H1 (cell line): Measurements from ENCODE around the gene SLCO2A1. TPM values are rescaled to one million over a fixed set of nuclear protein-coding genes. Genes with fewer than 3 reads are reported as not detected.
A peak's percentile ranks its signal among the peaks of the same experiment; 100 is the strongest.

ENCODE experiments used
- CTCF ChIA-PET: fragments of 300-600 bp; sonication (Branson Sonifier 250); formaldehyde crosslinking; loops from one replicate; lab custom pipeline; 2021; ENCODE audit not compliant: partially characterized antibody; lab: Charles Lee
- POLR2A ChIA-PET: fragments of 300-600 bp; sonication (Branson Sonifier 250); formaldehyde crosslinking; loops from one replicate; lab custom pipeline; 2021; ENCODE audit warnings: inconsistent platforms; ENCODE audit not compliant: partially characterized antibody; lab: Charles Lee
- DNase-seq, 2 experiments: peaks; one replicate each; pipeline versions ENCODE4 v3.0.0 to v3.0.0-alpha.2; 2010 to 2022; ENCODE audit warnings: low spot score in 2 of 2, low read depth in 1 of 2, mixed read lengths in 1 of 2
- FAIRE-seq: peaks from 2 replicates; lab custom pipeline; 2011; peaks lifted over from hg19 to GRCh38; lab: Jason Lieb, UNC
- H2AFZ ChIP-seq: 2 replicates; pipeline ENCODE4 v1.8.1; 2012; ENCODE audit warnings: low read length, inconsistent platforms
- H2AK5ac ChIP-seq: 2 replicates; pipeline ENCODE4 v1.6.1; 2013; ENCODE audit warnings: low read depth, low read length
- H2BK120ac ChIP-seq: replicated peaks from 2 replicates; pipeline ENCODE3; 2013; ENCODE audit warnings: low read depth, low read length, inconsistent platforms
- H2BK12ac ChIP-seq: 2 replicates; pipeline ENCODE4 v1.6.1; 2013; ENCODE audit warnings: low read depth, low read length
- H2BK15ac ChIP-seq: 2 replicates; pipeline ENCODE4 v1.6.1; 2013; ENCODE audit warnings: low read length
- H2BK20ac ChIP-seq: 2 replicates; pipeline ENCODE4 v1.6.1; 2013; ENCODE audit warnings: low read length
- H2BK5ac ChIP-seq: 2 replicates; pipeline ENCODE4 v1.6.1; 2013; ENCODE audit warnings: low read depth, low read length
- H3K14ac ChIP-seq: 2 replicates; pipeline ENCODE4 v1.6.1; 2013; ENCODE audit warnings: inconsistent platforms; ENCODE audit not compliant: insufficient read length
- H3K18ac ChIP-seq: 2 replicates; pipeline ENCODE4 v1.6.1; 2013; ENCODE audit warnings: low read length; ENCODE audit errors: extremely low read depth
- H3K23ac ChIP-seq: 2 replicates; pipeline ENCODE4 v1.6.1; 2013; ENCODE audit warnings: inconsistent platforms; ENCODE audit not compliant: insufficient read length
- H3K23me2 ChIP-seq: 2 replicates; pipeline ENCODE4 v1.6.1; 2013; ENCODE audit warnings: low read depth, low read length
- H3K27ac ChIP-seq: 2 replicates; pipeline ENCODE4 v1.6.1; 2011; ENCODE audit warnings: low read depth, low read length, inconsistent platforms
- H3K27me3 ChIP-seq, 4 experiments: replicated peaks in 1 of 4; 1 replicate in 1 of 4; 2 replicates in 3 of 4; pipeline versions ENCODE4 v1.6.1 to v1.8.1; 2011 to 2013; ENCODE audit warnings: low read length in 3 of 4, mild to moderate bottlenecking in 3 of 4, inconsistent platforms in 2 of 4, mixed read lengths in 2 of 4, moderate library complexity in 1 of 4; ENCODE audit not compliant: control insufficient read depth in 3 of 4, insufficient read depth in 3 of 4; ENCODE audit errors: extremely low read depth in 1 of 4
- H3K36me3 ChIP-seq, 4 experiments: 2 replicates each; pipeline versions ENCODE4 v1.6.1 to v1.8.1; 2011 to 2013; ENCODE audit warnings: mild to moderate bottlenecking in 4 of 4, low read length in 3 of 4, moderate library complexity in 2 of 4, control low read depth in 1 of 4, inconsistent platforms in 1 of 4; ENCODE audit not compliant: insufficient read depth in 4 of 4, control insufficient read depth in 2 of 4
- H3K4ac ChIP-seq: replicated peaks from 2 replicates; pipeline ENCODE3; 2013; ENCODE audit warnings: low read length, low read depth, mixed read lengths, inconsistent platforms; ENCODE audit not compliant: insufficient read length
- H3K4me1 ChIP-seq, 4 experiments: replicated peaks in 1 of 4; 1 replicate in 1 of 4; 2 replicates in 3 of 4; pipeline versions ENCODE4 v1.6.1 to v1.8.1; 2011 to 2013; ENCODE audit warnings: low read length in 3 of 4, inconsistent platforms in 2 of 4, mixed read lengths in 1 of 4; ENCODE audit not compliant: insufficient read depth in 4 of 4, control insufficient read depth in 3 of 4
- H3K4me2 ChIP-seq, 2 experiments: 2 replicates each; pipeline versions ENCODE4 v1.6.1 to v1.8.1; 2011 to 2013; ENCODE audit warnings: low read depth in 2 of 2, low read length in 2 of 2, control low read depth in 1 of 2, inconsistent platforms in 1 of 2, mild to moderate bottlenecking in 1 of 2; ENCODE audit not compliant: insufficient read depth in 1 of 2
- H3K4me3 ChIP-seq, 4 experiments: fragments of 200-600, 300-600 bp in 1 of 4; sonication (generic), shearing (Covaris generic), sonication (Bioruptor Twin) in 1 of 4; 2 replicates each; pipeline versions ENCODE4 v1.5.1 to v1.8.1; 2011 to 2016; ENCODE audit warnings: low read length in 4 of 4, low read depth in 3 of 4, control low read depth in 2 of 4, inconsistent platforms in 2 of 4, mild to moderate bottlenecking in 2 of 4, mixed read lengths in 1 of 4, moderate library complexity in 1 of 4; ENCODE audit not compliant: insufficient read depth in 2 of 4; ENCODE audit errors: extremely low read depth in 1 of 4
- H3K56ac ChIP-seq: replicated peaks from 2 replicates; pipeline ENCODE3; 2013; ENCODE audit warnings: low read depth, mild to moderate bottlenecking, mixed read lengths, low read length, inconsistent platforms; ENCODE audit not compliant: insufficient read length
- H3K79me1 ChIP-seq: 2 replicates; pipeline ENCODE4 v1.6.1; 2013; ENCODE audit warnings: low read depth, low read length, control low read depth
- H3K79me2 ChIP-seq, 2 experiments: 2 replicates each; pipeline versions ENCODE4 v1.6.1 to v1.8.1; 2012 to 2013; ENCODE audit warnings: low read length in 2 of 2, mild to moderate bottlenecking in 2 of 2, inconsistent platforms in 1 of 2; ENCODE audit not compliant: insufficient read depth in 2 of 2, control insufficient read depth in 1 of 2
- H3K9ac ChIP-seq, 4 experiments: replicated peaks in 1 of 4; 1 replicate in 1 of 4; 2 replicates in 3 of 4; pipeline versions ENCODE4 v1.6.1 to v1.8.1; 2011 to 2013; ENCODE audit warnings: low read depth in 3 of 4, low read length in 3 of 4, control low read depth in 2 of 4, mild to moderate bottlenecking in 2 of 4, moderate library complexity in 2 of 4, inconsistent platforms in 1 of 4; ENCODE audit errors: extremely low read depth in 1 of 4
- H3K9me3 ChIP-seq, 2 experiments: 2 replicates each; pipeline versions ENCODE4 v1.6.1 to v1.8.1; 2012 to 2013; ENCODE audit warnings: mild to moderate bottlenecking in 2 of 2, moderate library complexity in 2 of 2, control low read depth in 1 of 2, inconsistent platforms in 1 of 2, low read depth in 1 of 2, low read length in 1 of 2, mixed read lengths in 1 of 2; ENCODE audit not compliant: insufficient read depth in 2 of 2
- H4K20me1 ChIP-seq, 2 experiments: replicated peaks in 1 of 2; 2 replicates each; pipeline versions ENCODE3 to v1.8.1; 2011 to 2013; ENCODE audit warnings: inconsistent platforms in 2 of 2, low read length in 2 of 2, mild to moderate bottlenecking in 1 of 2; ENCODE audit not compliant: insufficient read depth in 2 of 2, control insufficient read depth in 1 of 2
- H4K5ac ChIP-seq: 2 replicates; pipeline ENCODE4 v1.6.1; 2013; ENCODE audit warnings: low read length, low read depth, mixed read lengths, inconsistent platforms; ENCODE audit not compliant: insufficient read length
- H4K8ac ChIP-seq: 2 replicates; pipeline ENCODE4 v1.8.0; 2013; ENCODE audit warnings: mild to moderate bottlenecking, moderate library complexity, low read length, inconsistent platforms; ENCODE audit not compliant: insufficient read depth; ENCODE audit errors: extremely low read depth
- H4K91ac ChIP-seq: replicated peaks from 2 replicates; pipeline ENCODE3; 2013; ENCODE audit warnings: low read length, mixed read lengths, inconsistent platforms; ENCODE audit not compliant: insufficient read length
- BRCA1 ChIP-seq: IDR thresholded peaks from 2 replicates; pipeline ENCODE4 v1.6.1; 2012; ENCODE audit warnings: low read depth, low read length, improper control_type of control experiment
- CREB1 ChIP-seq: IDR thresholded peaks from 2 replicates; pipeline ENCODE4 v1.6.1; 2012; ENCODE audit warnings: inconsistent platforms
- CTBP2 ChIP-seq: IDR thresholded peaks from 2 replicates; pipeline ENCODE4 v1.7.0; 2011; ENCODE audit warnings: borderline replicate concordance, mild to moderate bottlenecking, moderate library complexity, mixed read lengths, low read length; ENCODE audit not compliant: insufficient read depth, insufficient read length
- JUND ChIP-seq: IDR thresholded peaks from 2 replicates; pipeline ENCODE4 v1.6.1; 2011; ENCODE audit warnings: mild to moderate bottlenecking, improper control_type of control experiment, low read length
- KDM4A ChIP-seq: IDR thresholded peaks from one replicate; pipeline ENCODE4 v1.7.1; 2012; ENCODE audit warnings: low read depth, mild to moderate bottlenecking, moderate library complexity, low read length, inconsistent platforms; ENCODE audit not compliant: severe bottlenecking
- NRF1 ChIP-seq: IDR thresholded peaks from 2 replicates; pipeline ENCODE4 v1.6.1; 2011; ENCODE audit warnings: mild to moderate bottlenecking, low read depth, low read length, improper control_type of control experiment
- PHF8 ChIP-seq: fragments of 200-600 bp; sonication (generic); conservative IDR thresholded peaks from 2 replicates; pipeline ENCODE4 v1.7.1; 2012; ENCODE audit warnings: low read depth, mild to moderate bottlenecking, inconsistent platforms, low read length, moderate library complexity
- POLR2A ChIP-seq, 2 experiments: IDR thresholded peaks; 1 replicate in 1 of 2; 2 replicates in 1 of 2; pipeline ENCODE4 v1.6.1; 2011; ENCODE audit warnings: low read depth in 2 of 2, low read length in 2 of 2, mild to moderate bottlenecking in 2 of 2; ENCODE audit errors: control extremely low read depth in 1 of 2
- SIN3A ChIP-seq, 2 experiments: IDR thresholded peaks in 1 of 2; conservative IDR thresholded peaks in 1 of 2; 2 replicates each; pipeline ENCODE4 v1.6.1; 2011 to 2012; ENCODE audit warnings: low read length in 2 of 2, improper control_type of control experiment in 1 of 2, low read depth in 1 of 2, mild to moderate bottlenecking in 1 of 2
- SIRT6 ChIP-seq: IDR thresholded peaks from one replicate; pipeline ENCODE4 v1.7.1; 2012; ENCODE audit warnings: low read length, inconsistent platforms
- SRF ChIP-seq: IDR thresholded peaks from 2 replicates; pipeline ENCODE4 v1.6.1; 2011; ENCODE audit warnings: mild to moderate bottlenecking, low read depth, low read length, moderate library complexity
- TAF1 ChIP-seq: IDR thresholded peaks from 2 replicates; pipeline ENCODE4 v1.6.1; 2011; ENCODE audit warnings: mild to moderate bottlenecking, low read depth, low read length
- TBP ChIP-seq: IDR thresholded peaks from 2 replicates; pipeline ENCODE4 v1.6.1; 2011; ENCODE audit warnings: low read depth, low read length, improper control_type of control experiment
- WGBS, 2 experiments: shearing (Covaris generic) in 1 of 2; methylation state at CpG; one replicate each; pipeline versions ENCODE4 v1.1.6 to v1.1.7; 2013 to 2015; ENCODE audit warnings: low lambda C conversion rate in 2 of 2, mixed read lengths in 2 of 2, inconsistent platforms in 1 of 2, low coverage in 1 of 2, missing lambda C conversion rate in 1 of 2; ENCODE audit not compliant: insufficient replicate concordance in 2 of 2, insufficient coverage in 1 of 2, insufficient read length in 1 of 2; ENCODE audit errors: extremely low coverage in 1 of 2, missing lambda C conversion rate in 1 of 2; 5-methylcytosine and 5-hydroxymethylcytosine counted together
- polyA plus RNA-seq, 7 experiments: library from polyadenylated mRNA; depleted of rRNA in 3 of 7; stranded (reverse) in 5 of 7; unstranded in 2 of 7; fragments of >200 nt in 5 of 7; fragments of 200-250 nt in 2 of 7; gene quantifications; 1 replicate in 5 of 7; 2 replicates in 1 of 7; 4 replicates in 1 of 7; pipeline versions ENCODE4 v1.2.1 to v1.2.3, GENCODE V29; 2011 to 2013; ENCODE audit warnings: missing spikeins in 2 of 7, mixed read lengths in 2 of 7
- total RNA-seq: library from RNA; stranded (reverse); fragmentation: NEBNext Ultra II Directional; extraction: Animal tissue kit (Norgen Biotek cat#: 25700); gene quantifications from 2 replicates; pipeline ENCODE4 v1.2.1, GENCODE V29; 2021

The SLCO2A1 gene
- total and polyA plus RNA-seq, 2 of the 8 experiments (the other 6 are each of a cell fraction or from before 2014, with no cell fraction given): 1.1 to 2.3 TPM

- H2AK5ac ChIP-seq: no peak overlapping the region
- no peak overlapping the region for H4K8ac ChIP-seq
- H3K56ac ChIP-seq: no peak overlapping the region
- H2BK20ac ChIP-seq: no peak overlapping the region
- H3K36me3 ChIP-seq: no peaks in the 10 kb centered on the region
- ChIA-PET CTCF (interaction anchor here (0.6 to 4.8 kb wide), 5 partner anchors 15 to 279 kb away, joined by 3 to 34 read pairs (median 3); no protein-coding TSS in a partner anchor), POLR2A (no interaction called here)
- H3K18ac ChIP-seq: no peak overlapping the region
- no peak overlapping the region for H4K5ac ChIP-seq
- no peak overlapping the region for H3K4me3 ChIP-seq
- no peak overlapping the region for H3K4ac ChIP-seq
- no peak overlapping the region for H2AFZ ChIP-seq
- no peak overlapping the region for H2BK12ac ChIP-seq
- no peaks in the 10 kb centered on the region for H3K79me2 ChIP-seq
- H4K91ac ChIP-seq: no peak overlapping the region
- H3K14ac ChIP-seq: no peak overlapping the region
- no peak overlapping the region for H3K27ac ChIP-seq
- FAIRE-seq (no peak), DNase-seq (peak in 1 of 2 experiments; percentile 30)
- H2BK120ac ChIP-seq: no peak overlapping the region
- H3K23me2 ChIP-seq: no peaks in the 10 kb centered on the region
- peaks cover 0 to 8% (median 4%) of the 10 kb centered on the region in 4 experiments; a peak in 4 of 7 replicates for H3K27me3 ChIP-seq
- no peaks in the 10 kb centered on the region for H3K4me1 ChIP-seq
- no peaks in the 10 kb centered on the region for H3K9me3 ChIP-seq
- H2BK15ac ChIP-seq: no peak overlapping the region
- H3K23ac ChIP-seq: no peak overlapping the region
- H4K20me1 ChIP-seq: no peaks in the 10 kb centered on the region
- no peak overlapping the region for H3K4me2 ChIP-seq
- WGBS, 2 experiments: 90% methylated on average over 9 of the region's 9 CpGs; no CpG with 5 or more reads in 1 of the 2 experiments
- H3K9ac ChIP-seq: no peak overlapping the region
- H2BK5ac ChIP-seq: no peak overlapping the region
- H3K79me1 ChIP-seq: no peaks in the 10 kb centered on the region
- TF ChIP-seq CREB1 (no peak), TBP (no peak), PHF8 (no peak), SIRT6 (no peak), POLR2A (IDR thresholded peaks at IDR 0.05; ENCODE audit: control extremely low read depth in 1 of 2, low read depth in 2 of 2, low read length in 2 of 2) (no peak), CTBP2 (no peak), SIN3A (conservative IDR thresholded peaks at IDR 0.05 in 1 of 2, IDR thresholded peaks at IDR 0.05 in 1 of 2; ENCODE audit: low read depth in 1 of 2, low read length in 2 of 2) (no peak), NRF1 (no peak), TAF1 (no peak), KDM4A (no peak), BRCA1 (no peak), SRF (no peak), JUND (no peak)
These were observed 96.4 kb downstream of the SLCO2A1 start for GRCh38 chr3:133933097-133934024.
